HEK293T (cell line): Measurements from ENCODE around the gene CYP51A1.
"Not testable (repeated sequence)": the region's sequence is repeated elsewhere in the genome, so short reads cannot be mapped to it uniquely, and the experiment has no call there.

Experiments used
- CTCF ChIA-PET: fragments of 350-600 bp; formaldehyde crosslinking; extraction: SDS; loops from one replicate; lab custom pipeline; 2021; ENCODE audit warnings: antibody characterized with exemption, inconsistent platforms; lab: Yijun Ruan, JAX
- POLR2A ChIA-PET: fragments of 350-600 bp; formaldehyde crosslinking; extraction: SDS; loops from one replicate; lab custom pipeline; 2020; ENCODE audit warnings: antibody characterized with exemption, inconsistent platforms; lab: Yijun Ruan, JAX
- DNase-seq: peaks from one replicate; pipeline ENCODE4 v3.0.0; 2012; ENCODE audit warnings: mixed read lengths; ENCODE audit errors: extremely low spot score
- ARNT ChIP-seq: fragments of 450-650 bp; IDR thresholded peaks from 2 replicates; pipeline ENCODE4 v1.6.1; 2017; ENCODE audit warnings: mild to moderate bottlenecking
- BHLHE40 ChIP-seq: fragments of 450-650 bp; IDR thresholded peaks from 2 replicates; pipeline ENCODE4 v1.6.1; 2016; ENCODE audit warnings: mild to moderate bottlenecking, moderate library complexity, borderline replicate concordance
- CTBP1 ChIP-seq: fragments of 450-650 bp; IDR thresholded peaks from 2 replicates; pipeline ENCODE4 v1.6.1; 2016; ENCODE audit warnings: borderline replicate concordance
- ELF4 ChIP-seq: fragments of 450-650 bp; IDR thresholded peaks from 2 replicates; pipeline ENCODE4 v1.6.1; 2017; ENCODE audit warnings: antibody characterized with exemption
- FOXA1 ChIP-seq: fragments of 450-650 bp; IDR thresholded peaks from 2 replicates; pipeline ENCODE4 v1.6.1; 2016; ENCODE audit warnings: mild to moderate bottlenecking
- FOXK2 ChIP-seq: fragments of 450-650 bp; IDR thresholded peaks from 2 replicates; pipeline ENCODE4 v1.6.1; 2016; ENCODE audit warnings: mild to moderate bottlenecking
- FOXM1 ChIP-seq: fragments of 450-650 bp; IDR thresholded peaks from 2 replicates; pipeline ENCODE4 v1.6.1; 2017; ENCODE audit warnings: mild to moderate bottlenecking, borderline replicate concordance
- HDGF ChIP-seq: fragments of 450-650 bp; IDR thresholded peaks from 2 replicates; pipeline ENCODE4 v1.6.1; 2017; ENCODE audit warnings: antibody characterized with exemption, borderline replicate concordance
- L3MBTL2 ChIP-seq: fragments of 450-650 bp; conservative IDR thresholded peaks from 2 replicates; pipeline ENCODE4 v1.6.1; 2016; ENCODE audit warnings: mild to moderate bottlenecking
- LEF1 ChIP-seq: fragments of 450-650 bp; IDR thresholded peaks from 2 replicates; pipeline ENCODE4 v1.6.1; 2017; ENCODE audit warnings: mild to moderate bottlenecking, borderline replicate concordance
- NFRKB ChIP-seq: fragments of 450-650 bp; IDR thresholded peaks from 2 replicates; pipeline ENCODE4 v1.6.1; 2016; ENCODE audit warnings: mild to moderate bottlenecking, moderate library complexity
- SP1 ChIP-seq: fragments of 450-650 bp; IDR thresholded peaks from 2 replicates; pipeline ENCODE4 v1.6.1; 2017
- SUZ12 ChIP-seq: fragments of 450-650 bp; IDR thresholded peaks from 2 replicates; pipeline ENCODE4 v1.6.1; 2016; ENCODE audit warnings: mild to moderate bottlenecking
- TARDBP ChIP-seq: fragments of 450-650 bp; IDR thresholded peaks from 2 replicates; pipeline ENCODE4 v1.6.1; 2016
- ZNF384 ChIP-seq: fragments of 450-650 bp; IDR thresholded peaks from 2 replicates; pipeline ENCODE4 v1.6.1; 2016
- TF ChIP-seq, protein P1 (sequence below): fragments of 450-650 bp; IDR thresholded peaks from 2 replicates; pipeline ENCODE4 v1.6.1; 2016

The CYP51A1 gene

DNA sequence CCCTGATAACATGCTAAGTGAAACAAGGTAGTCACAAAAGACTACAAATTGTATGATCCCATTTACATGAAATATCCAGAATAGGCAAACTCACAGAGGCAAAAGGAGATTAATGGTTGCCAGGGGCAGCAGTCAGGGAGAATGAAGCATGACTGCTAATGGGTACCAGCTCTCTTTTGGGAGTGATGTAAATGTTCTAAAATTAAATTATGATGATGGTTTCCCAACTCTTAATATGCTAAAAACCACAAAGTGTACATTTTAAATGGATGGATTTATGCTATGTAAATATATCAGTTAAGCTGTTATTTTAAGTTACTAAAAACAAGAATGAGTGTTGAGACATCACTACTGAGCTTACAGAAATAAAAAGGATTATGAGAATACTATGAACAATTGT lies 12.6 kb downstream of the CYP51A1 start:
- ChIA-PET CTCF (no interaction called here), POLR2A (no interaction called here)
- no peak for DNase-seq
- TF ChIP-seq FOXM1 (no peak), ARNT (no peak), FOXA1 (no peak)

DNA sequence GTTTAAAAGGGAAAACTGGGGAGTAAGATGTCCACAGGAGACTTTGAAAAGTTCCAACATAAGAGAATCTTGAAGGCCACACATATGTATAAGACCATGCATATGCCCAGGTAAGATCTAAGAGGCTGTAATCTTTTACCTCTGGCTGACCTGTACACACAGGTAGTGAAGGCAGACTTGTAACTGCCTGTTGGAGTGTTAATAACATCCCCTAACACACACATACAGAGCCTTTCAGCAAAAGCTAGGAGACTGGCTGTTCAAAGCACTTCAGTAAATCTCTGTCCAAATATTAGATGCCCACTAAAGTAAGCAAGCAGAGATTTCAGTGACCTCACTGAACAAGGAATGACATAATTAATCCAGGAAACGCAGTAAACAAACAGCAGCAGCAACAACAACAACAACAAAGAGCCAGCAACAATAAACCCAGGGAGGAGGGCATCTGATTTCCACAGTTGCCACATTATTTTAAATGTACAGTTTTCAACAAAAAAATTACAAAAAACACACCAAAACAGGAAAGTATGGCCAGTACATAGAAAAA lies 15.0 kb downstream of the CYP51A1 start:
- TF ChIP-seq ARNT (no peak), FOXA1 (no peak), SUZ12 (no peak), ELF4 (no peak)
- no peak for DNase-seq
- ChIA-PET POLR2A (no interaction called here), CTCF (no interaction called here)

DNA sequence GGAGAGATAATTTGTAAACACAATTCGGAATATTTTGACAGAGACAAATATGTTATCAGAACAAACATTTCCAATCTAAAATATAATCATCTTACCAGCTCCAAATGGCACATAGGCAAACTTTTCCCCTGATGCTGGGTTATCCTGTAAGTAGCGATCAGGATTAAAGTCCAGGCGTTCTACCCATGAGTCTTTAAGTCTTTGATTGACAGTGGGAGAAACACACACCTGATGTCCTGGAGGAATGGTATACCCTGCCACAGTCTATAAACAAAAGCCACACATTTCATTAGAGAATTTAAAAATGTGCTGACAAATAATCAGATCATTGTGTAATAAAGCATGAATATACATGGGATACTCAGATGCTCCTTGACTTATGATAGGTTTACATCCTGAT lies 17.3 kb downstream of the CYP51A1 start:
- TF ChIP-seq ELF4 = no peak
- TF ChIP-seq SP1 = no peak
- TF ChIP-seq, protein P1, sequence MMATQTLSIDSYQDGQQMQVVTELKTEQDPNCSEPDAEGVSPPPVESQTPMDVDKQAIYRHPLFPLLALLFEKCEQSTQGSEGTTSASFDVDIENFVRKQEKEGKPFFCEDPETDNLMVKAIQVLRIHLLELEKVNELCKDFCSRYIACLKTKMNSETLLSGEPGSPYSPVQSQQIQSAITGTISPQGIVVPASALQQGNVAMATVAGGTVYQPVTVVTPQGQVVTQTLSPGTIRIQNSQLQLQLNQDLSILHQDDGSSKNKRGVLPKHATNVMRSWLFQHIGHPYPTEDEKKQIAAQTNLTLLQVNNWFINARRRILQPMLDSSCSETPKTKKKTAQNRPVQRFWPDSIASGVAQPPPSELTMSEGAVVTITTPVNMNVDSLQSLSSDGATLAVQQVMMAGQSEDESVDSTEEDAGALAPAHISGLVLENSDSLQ = 0 out of 2 replicates have a peak, but pooled peaks have one; percentile 27
- ChIA-PET POLR2A (no interaction called here), CTCF (interaction anchor here (1.0 kb wide), 1 partner anchor 236 kb away, joined by 3 read pairs; no protein-coding TSS in a partner anchor)
- DNase-seq = no peak

DNA sequence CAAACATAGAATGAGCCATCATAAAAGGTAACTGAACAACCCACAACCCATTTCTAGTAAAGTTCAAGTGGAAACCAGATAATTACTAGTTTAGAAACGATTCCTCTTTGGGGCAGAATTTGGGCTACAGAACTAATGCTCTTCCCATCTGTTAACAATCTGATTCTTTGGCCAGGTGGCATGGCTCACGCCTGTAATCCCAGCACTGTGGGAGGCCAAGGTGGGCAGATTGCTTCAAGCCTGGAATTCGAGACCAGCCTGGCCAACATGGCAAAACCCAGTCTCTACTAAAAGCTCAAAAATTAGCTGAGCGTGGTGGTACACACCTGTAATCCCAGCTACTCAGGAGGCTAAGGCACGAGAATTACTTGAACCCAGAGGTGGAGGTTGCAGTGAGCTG lies 18.5 kb downstream of the CYP51A1 start:
- ChIA-PET POLR2A (no interaction called here), CTCF (interaction anchor here (0.6 to 1.0 kb wide), 2 partner anchors 180 to 235 kb away, joined by 3 read pairs; no protein-coding TSS in a partner anchor)
- no peak for DNase-seq
- no peak for TF ChIP-seq TARDBP
- TF ChIP-seq FOXM1 = no peak
- TF ChIP-seq ZNF384 = no peak
- TF ChIP-seq SP1 = no peak
- no peak for TF ChIP-seq L3MBTL2
- TF ChIP-seq, protein P1 = no peak
- TF ChIP-seq ELF4 = no peak
- TF ChIP-seq ARNT = no peak
- TF ChIP-seq FOXK2 = no peak
- no peak for TF ChIP-seq CTBP1
- no peak for TF ChIP-seq SUZ12
- no peak for TF ChIP-seq BHLHE40
- no peak for TF ChIP-seq NFRKB
- no peak for TF ChIP-seq LEF1
- TF ChIP-seq HDGF = no peak
- TF ChIP-seq FOXA1 = no peak

DNA sequence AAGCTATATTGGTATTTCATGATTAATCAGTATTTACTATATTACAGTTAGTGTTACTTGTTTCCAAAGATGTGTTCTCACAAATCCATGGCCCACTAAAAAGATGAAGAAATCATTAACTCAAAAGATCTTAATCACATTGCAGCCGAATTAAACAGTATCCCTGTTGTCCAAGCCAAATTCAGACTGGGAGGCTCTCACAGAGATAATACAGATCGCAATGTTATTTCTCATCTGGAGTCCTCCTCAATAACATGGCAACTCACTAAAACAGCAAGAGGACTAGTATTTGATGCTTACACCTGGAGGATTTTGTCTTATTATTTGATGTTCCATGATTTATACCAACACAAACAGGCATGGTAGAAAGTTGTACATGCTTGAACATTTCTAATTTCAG lies 23.4 kb downstream of the CYP51A1 start:
- ChIA-PET POLR2A (no interaction called here), CTCF (no interaction called here)
- no peak for DNase-seq
- TF ChIP-seq CTBP1 (no peak), SUZ12 (no peak), SP1 (no peak), ARNT (no peak), BHLHE40 (no peak), FOXM1 (no peak), LEF1 (no peak), NFRKB (no peak), L3MBTL2 (no peak), ELF4 (no peak), HDGF (no peak), FOXA1 (no peak), FOXK2 (no peak), TARDBP (no peak), ZNF384 (no peak)
- TF ChIP-seq, protein P1 = no peak

DNA sequence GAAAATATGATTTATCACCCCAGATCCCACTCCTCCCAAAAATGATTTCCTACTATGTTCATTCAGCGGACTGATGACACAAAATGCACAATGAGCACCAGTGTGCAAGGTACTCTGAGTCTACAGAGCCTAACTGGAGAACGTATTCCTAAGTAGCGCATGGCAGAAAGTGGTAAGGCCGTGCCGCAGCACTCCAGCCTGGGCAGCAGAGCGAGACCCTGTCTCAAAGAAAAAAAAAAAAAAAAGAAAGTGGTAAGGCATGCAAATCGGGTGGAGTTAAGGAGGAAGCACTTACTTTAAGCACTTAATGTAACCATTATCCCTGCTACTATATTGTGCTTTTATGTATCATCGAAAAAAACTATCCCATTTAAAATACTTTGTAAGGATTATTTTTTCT lies 25.5 kb downstream of the CYP51A1 start:
- TF ChIP-seq SP1 (no peak), BHLHE40 (no peak)
- DNase-seq = no peak
- CTCF ChIA-PET = no interaction called here
- POLR2A ChIA-PET = interaction anchor here (0.6 kb wide), 1 partner anchor 33 kb away, joined by 3 read pairs; no protein-coding TSS in a partner anchor

DNA sequence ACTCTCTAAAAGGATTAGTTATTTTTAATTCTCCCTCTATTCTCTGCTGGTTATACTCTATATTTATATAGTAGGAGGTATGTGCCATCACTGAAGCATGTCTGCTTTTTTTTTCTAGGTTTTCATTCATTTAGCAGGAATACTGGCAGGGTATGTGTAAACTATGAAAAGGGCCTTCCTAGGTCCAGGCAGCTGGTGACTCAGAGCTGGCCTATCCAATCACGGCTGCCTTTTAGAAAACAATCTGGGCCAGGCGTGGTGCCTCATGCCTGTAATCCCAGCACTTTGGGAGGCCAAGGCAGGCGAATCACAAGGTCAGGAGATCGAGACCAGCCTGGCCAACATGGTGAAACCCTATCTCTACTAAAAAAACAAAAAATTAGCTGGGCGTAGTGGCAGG lies 31.4 kb downstream of the CYP51A1 start:
- DNase-seq, POLR2A ChIA-PET, CTCF ChIA-PET: not testable (repeated sequence)
